Measurements from ENCODE around the gene SLC38A3. TPM values are rescaled to one million over a fixed set of nuclear protein-coding genes. Genes with fewer than 3 reads are reported as not detected.

SLC38A3 gene
- total and polyA plus RNA-seq, 2 of the 8 experiments (the other 6 are each of a cell fraction or from before 2014, with no cell fraction given), result 1.2 to 3.7 TPM

DNA sequence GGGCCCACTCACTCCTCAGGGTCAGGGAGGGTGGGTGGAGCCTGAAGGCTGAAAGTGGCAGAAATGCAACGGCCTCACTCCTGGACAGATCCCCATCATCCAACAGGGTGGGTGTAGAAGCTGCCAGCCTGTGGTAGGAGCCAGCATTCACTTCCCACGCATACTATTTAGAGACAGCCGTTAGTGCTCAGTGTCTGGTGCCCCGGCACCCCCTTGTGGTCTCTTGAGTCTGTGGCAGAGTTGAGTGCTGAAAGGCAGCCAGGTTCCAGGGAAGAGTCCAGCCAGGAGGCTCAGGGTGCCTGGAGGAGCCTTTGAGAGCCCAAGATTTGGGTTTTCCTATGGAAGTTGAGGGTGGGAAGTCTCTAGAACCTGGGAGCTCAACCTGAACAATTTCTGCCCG, 15.8 kb upstream of the SLC38A3 start:
- no peaks in the 10 kb centered on the region for H3K23me2 ChIP-seq (ENCODE audit: low read depth, low read length)
- H2AFZ ChIP-seq (ENCODE audit: low read length), result no peak overlapping the region
- no peak overlapping the region for H4K91ac ChIP-seq (replicated peaks; ENCODE audit: insufficient read length, low read length)
- no peak overlapping the region for H3K27ac ChIP-seq (ENCODE audit: low read depth, low read length)
- no peak overlapping the region for H4K5ac ChIP-seq (ENCODE audit: insufficient read length, low read depth, low read length)
- no peak overlapping the region for H3K4me3 ChIP-seq (ENCODE audit: extremely low read depth in 1 of 4, insufficient read depth in 2 of 4, low read depth in 3 of 4, low read length in 4 of 4)
- H2AK5ac ChIP-seq (ENCODE audit: low read depth, low read length), result no peak overlapping the region
- DNase-seq (ENCODE audit: low read depth in 1 of 2, low spot score in 2 of 2), result peak in 1 of 2 experiments; percentile 82
- H3K9me3 ChIP-seq (ENCODE audit: insufficient read depth in 2 of 2, low read depth in 1 of 2, low read length in 1 of 2), result no peaks in the 10 kb centered on the region
- H2BK12ac ChIP-seq (ENCODE audit: low read depth, low read length), result no peak overlapping the region
- H3K79me1 ChIP-seq (ENCODE audit: low read depth, low read length), result no peaks in the 10 kb centered on the region
- H4K20me1 ChIP-seq (replicated peaks in 1 of 2; ENCODE audit: control insufficient read depth in 1 of 2, insufficient read depth in 2 of 2, low read length in 2 of 2), result peaks cover 0 to 7% of the 10 kb centered on the region in 2 experiments
- no peak overlapping the region for H3K18ac ChIP-seq (ENCODE audit: extremely low read depth, low read length)
- H4K8ac ChIP-seq (ENCODE audit: extremely low read depth, insufficient read depth, low read length), result peak overlapping the region; percentile 41
- no peak overlapping the region for H3K56ac ChIP-seq (replicated peaks; ENCODE audit: insufficient read length, low read depth, low read length)
- no peak overlapping the region for H3K23ac ChIP-seq (ENCODE audit: insufficient read length)
- H3K79me2 ChIP-seq (ENCODE audit: control insufficient read depth in 1 of 2, insufficient read depth in 2 of 2, low read length in 2 of 2), result no peaks in the 10 kb centered on the region
- ChIA-PET POLR2A (ENCODE audit: partially characterized antibody) (interaction anchor here (1.1 to 11.9 kb wide), 4 partner anchors 37 to 74 kb away, joined by 3 to 128 read pairs (median 4); no protein-coding TSS in a partner anchor), CTCF (ENCODE audit: partially characterized antibody) (interaction anchor here (0.6 to 19.7 kb wide), 15 partner anchors 14 to 99 kb away, joined by 3 to 1138 read pairs (median 4); partner anchors contain the start of gene SLC38A3)
- H2BK5ac ChIP-seq (ENCODE audit: low read depth, low read length), result no peak overlapping the region
- 50% methylated on average over 5 of the region's 5 CpGs; no CpG with 5 or more reads in 1 of the 2 experiments for WGBS, 2 experiments (ENCODE audit: extremely low coverage in 1 of 2, insufficient coverage in 1 of 2, insufficient read length in 1 of 2, insufficient replicate concordance in 2 of 2, low coverage in 1 of 2, low lambda C conversion rate in 2 of 2, missing lambda C conversion rate in 1 of 2)
- H3K4me1 ChIP-seq (replicated peaks in 1 of 4; ENCODE audit: control insufficient read depth in 3 of 4, insufficient read depth in 4 of 4, low read length in 3 of 4), result peaks cover 0 to under 1% (median 0%) of the 10 kb centered on the region in 4 experiments; a peak in 2 of 7 replicates
- H3K27me3 ChIP-seq (replicated peaks in 1 of 4; ENCODE audit: control insufficient read depth in 3 of 4, extremely low read depth in 1 of 4, insufficient read depth in 3 of 4, low read length in 3 of 4), result peaks cover 0 to 10% (median 3%) of the 10 kb centered on the region in 4 experiments; a peak in 2 of 7 replicates
- H3K36me3 ChIP-seq (ENCODE audit: control insufficient read depth in 2 of 4, insufficient read depth in 4 of 4, low read length in 3 of 4), result peaks cover 6 to 28% (median 15%) of the 10 kb centered on the region in 4 experiments; a peak in 7 of 8 replicates
- H3K14ac ChIP-seq (ENCODE audit: insufficient read length), result no peak overlapping the region
- H2BK20ac ChIP-seq (ENCODE audit: low read length), result no peak overlapping the region
- H2BK15ac ChIP-seq (ENCODE audit: low read length), result no peak overlapping the region
- H2BK120ac ChIP-seq (replicated peaks; ENCODE audit: low read depth, low read length), result no peak overlapping the region
- peak; percentile 71 for FAIRE-seq
- H3K4me2 ChIP-seq (ENCODE audit: insufficient read depth in 1 of 2, low read depth in 2 of 2, low read length in 2 of 2), result no peak overlapping the region
- H3K4ac ChIP-seq (replicated peaks; ENCODE audit: insufficient read length, low read depth, low read length), result no peak overlapping the region
- no peak overlapping the region for H3K9ac ChIP-seq (replicated peaks in 1 of 4; ENCODE audit: extremely low read depth in 1 of 4, low read depth in 3 of 4, low read length in 3 of 4)
- TF ChIP-seq EGR1 (IDR thresholded peaks at IDR 0.05; ENCODE audit: borderline replicate concordance, low read depth, low read length) (peak; percentile 9; the same call in 1 of the 2 replicates), CBX5 (IDR thresholded peaks at IDR 0.05; ENCODE audit: low read depth, low read length) (no peak), KDM1A (IDR thresholded peaks at IDR 0.05; ENCODE audit: borderline replicate concordance, low read length) (no peak), ASH2L (IDR thresholded peaks at IDR 0.05; ENCODE audit: low read length) (no peak), SAP30 (IDR thresholded peaks at IDR 0.05; ENCODE audit: insufficient read depth, insufficient replicate concordance, low read length) (no peak), BRCA1 (IDR thresholded peaks at IDR 0.05; ENCODE audit: low read depth, low read length) (no peak), RAD21 (IDR thresholded peaks at IDR 0.05 in 1 of 2, conservative IDR thresholded peaks at IDR 0.05 in 1 of 2; ENCODE audit: low read depth in 2 of 2, low read length in 2 of 2) (peak; percentile 95 to 98), SUZ12 (IDR thresholded peaks at IDR 0.05; ENCODE audit: low read length) (no peak)

Data from H1 (cell line).